GM12892 (cell line): ENCODE measurements around the gene LARGE1.

Experiments
- POLR2A ChIP-seq: IDR thresholded peaks from 2 replicates; pipeline ENCODE4 v1.6.1; 2011; ENCODE audit warnings: low read depth, low read length, control low read depth
- POLR2AphosphoS5 ChIP-seq: IDR thresholded peaks from 2 replicates; pipeline ENCODE4 v1.6.1; 2011; ENCODE audit warnings: low read depth, low read length, control low read depth
- TAF1 ChIP-seq: IDR thresholded peaks from 2 replicates; pipeline ENCODE4 v1.6.1; 2011; ENCODE audit warnings: low read depth, mild to moderate bottlenecking, control low read depth, low read length, borderline replicate concordance

DNA sequence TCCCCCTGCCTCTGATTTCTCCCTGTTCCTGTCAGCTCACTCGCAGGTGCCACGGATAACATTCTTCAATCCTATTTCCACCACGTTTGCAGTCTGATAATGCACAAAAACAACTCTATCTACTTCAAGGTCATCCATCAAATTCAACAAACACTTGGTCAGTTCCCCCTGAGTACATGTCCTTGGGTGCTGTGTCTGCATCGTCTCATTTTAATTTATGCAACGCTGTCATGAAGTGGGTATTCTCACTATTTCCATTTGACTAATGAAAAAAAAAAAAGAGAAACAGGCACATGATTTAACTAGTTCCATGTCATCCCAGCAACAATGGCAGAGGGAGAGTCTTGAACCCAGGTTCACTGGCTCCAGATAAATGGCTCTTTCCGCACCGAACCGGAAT is 262.6 kb downstream of the LARGE1 start:
- TF ChIP-seq POLR2AphosphoS5 = no peak
- no peak for TF ChIP-seq POLR2A
- TF ChIP-seq TAF1 = no peak
